ACHN (cell line): ENCODE data around the gene ATAD2B.
"Not testable (repeated sequence)": the region's sequence is repeated elsewhere in the genome, so short reads cannot be mapped to it uniquely, and the experiment has no call there.

Source experiments
- DNase-seq: peaks from one replicate; pipeline ENCODE4 v3.0.0-alpha.2; 2015
- in situ Hi-C: cut with HindIII; loops from 2 replicates; pipeline ENCODE4 v1.10.0; 2017; ENCODE audit warnings: low sequenced_read_pairs, low pct_ligation_motif_present, low pct_unique_long_range_greater_than_20kb

Gene ATAD2B

GRCh38 chr2:23806665-23807249, 120.2 kb downstream of the ATAD2B start:
- no peak for DNase-seq
- in situ Hi-C loops: no loop called here

DNA sequence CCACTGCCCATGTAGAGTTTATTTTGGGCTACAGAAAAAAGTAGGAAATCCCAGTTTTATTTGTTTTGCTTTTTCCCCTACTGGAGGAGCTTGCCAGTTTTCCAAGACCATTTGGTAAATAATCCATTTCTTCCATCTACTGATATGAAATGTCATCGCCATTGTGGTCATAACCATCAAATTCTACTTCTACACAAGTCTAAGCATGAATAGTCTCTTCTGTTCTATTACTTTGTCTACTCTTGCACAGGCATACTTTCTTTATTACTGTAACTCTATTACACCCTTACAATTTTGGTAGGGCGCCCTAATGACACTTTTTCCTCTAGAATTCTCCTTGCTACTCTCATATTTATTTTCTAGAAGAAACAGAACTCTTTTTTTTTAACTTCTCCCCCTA, 120.7 kb downstream of the ATAD2B start:
- in situ Hi-C loops: no loop called here

DNA sequence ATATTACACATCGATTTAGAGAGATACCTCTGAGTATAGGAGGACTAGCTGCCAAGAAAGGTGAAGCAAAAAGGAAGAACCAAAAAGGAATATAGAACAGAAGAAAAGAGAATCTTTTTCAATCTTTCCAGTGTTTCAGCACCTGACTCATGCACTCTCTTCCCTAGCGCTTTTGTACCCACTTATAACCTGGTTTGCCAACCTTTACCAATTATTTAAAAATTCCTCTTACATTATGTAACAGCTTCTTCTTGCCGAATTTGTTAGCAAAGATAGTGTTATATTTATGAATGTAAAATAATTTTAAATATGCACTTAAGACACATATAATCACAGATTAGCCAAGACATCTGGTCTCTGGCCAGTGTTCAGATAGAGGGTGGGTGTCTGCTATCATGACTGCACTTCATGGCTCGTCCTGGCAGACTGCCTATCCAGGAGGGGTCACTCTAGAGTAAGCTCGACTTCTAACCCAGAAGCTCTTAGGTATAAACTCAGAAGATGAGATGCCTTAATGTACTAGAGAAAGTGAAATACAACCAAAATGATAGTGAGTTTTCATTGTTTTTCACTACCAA, 122.9 kb downstream of the ATAD2B start:
- peak; percentile 77 for DNase-seq
- in situ Hi-C loops: no loop called here

More for the DNA sequence above, 120.7 kb downstream of the ATAD2B start:
- DNase-seq: no peak

DNA sequence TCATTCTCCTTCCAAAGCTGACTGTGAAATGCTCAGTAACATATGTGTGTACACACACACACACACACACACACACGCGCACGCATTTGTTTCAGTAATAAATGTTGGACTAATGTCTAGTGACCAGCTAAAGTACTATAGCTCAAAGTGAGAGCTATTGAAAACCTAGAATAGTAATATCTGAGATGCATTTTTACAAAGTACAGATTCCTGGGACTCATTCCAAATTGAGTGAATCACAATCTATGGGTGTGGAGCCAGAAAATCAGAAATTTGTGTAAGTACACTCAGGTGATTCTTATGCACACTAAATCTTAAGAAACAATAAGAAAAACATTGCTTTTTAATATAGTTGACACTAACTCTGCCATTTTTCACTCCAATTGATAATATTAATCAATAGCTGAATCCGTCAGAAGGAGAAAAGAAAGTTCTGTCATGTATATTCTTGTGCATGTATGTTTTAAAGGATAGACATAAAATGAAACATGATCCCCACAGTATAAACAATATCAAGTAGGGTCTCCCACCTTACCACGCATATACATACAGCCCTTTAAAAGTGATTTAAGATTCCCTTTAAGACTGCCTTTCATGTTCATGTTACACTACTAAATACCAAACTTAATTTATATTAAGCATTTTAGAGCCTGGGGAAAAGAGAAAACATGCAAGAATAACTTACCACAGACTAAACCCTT, 123.5 kb downstream of the ATAD2B start:
- DNase-seq: peak; percentile 44
- in situ Hi-C loops: no loop called here

- in situ Hi-C loops: no loop called here
- no peak for DNase-seq
These were observed 125.5 kb downstream of the ATAD2B start for GRCh38 chr2:23801396-23801795.

- no peak for DNase-seq
- in situ Hi-C loops: no loop called here
These were observed 132.7 kb downstream of the ATAD2B start for GRCh38 chr2:23794234-23794633.

DNA sequence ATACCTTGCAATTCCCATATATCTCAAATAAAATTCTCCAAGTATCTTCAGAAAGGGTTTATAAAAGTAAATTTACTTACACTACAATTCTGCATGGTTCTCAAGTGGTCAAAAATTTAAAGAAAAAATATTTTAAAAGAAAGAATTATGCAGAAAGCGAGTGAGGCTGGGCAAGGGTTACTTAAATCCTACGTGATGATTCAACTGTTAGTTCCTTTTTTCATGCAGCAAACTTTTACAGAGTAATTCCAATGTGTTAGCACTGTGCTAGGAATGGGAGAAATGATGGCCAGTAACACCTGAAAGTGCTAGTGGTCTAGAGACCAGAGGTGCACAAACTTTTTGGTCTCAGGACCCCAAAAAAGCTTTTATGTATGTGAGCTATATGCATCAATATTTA, 133.4 kb downstream of the ATAD2B start:
- in situ Hi-C loops: no loop called here
- no peak for DNase-seq

- in situ Hi-C loops: no loop called here
- DNase-seq: peak; percentile 8
These were observed 135.9 kb downstream of the ATAD2B start for GRCh38 chr2:23791030-23791429.

GRCh38 chr2:23789012-23789411, 137.9 kb downstream of the ATAD2B start:
- in situ Hi-C loops: no loop called here
- DNase-seq: no peak

GRCh38 chr2:23788100-23788499, 138.8 kb downstream of the ATAD2B start:
- in situ Hi-C loops: no loop called here
- no peak for DNase-seq

- no peak for DNase-seq
- in situ Hi-C loops: no loop called here
These were observed 142.0 kb downstream of the ATAD2B start for GRCh38 chr2:23784971-23785370.

DNA sequence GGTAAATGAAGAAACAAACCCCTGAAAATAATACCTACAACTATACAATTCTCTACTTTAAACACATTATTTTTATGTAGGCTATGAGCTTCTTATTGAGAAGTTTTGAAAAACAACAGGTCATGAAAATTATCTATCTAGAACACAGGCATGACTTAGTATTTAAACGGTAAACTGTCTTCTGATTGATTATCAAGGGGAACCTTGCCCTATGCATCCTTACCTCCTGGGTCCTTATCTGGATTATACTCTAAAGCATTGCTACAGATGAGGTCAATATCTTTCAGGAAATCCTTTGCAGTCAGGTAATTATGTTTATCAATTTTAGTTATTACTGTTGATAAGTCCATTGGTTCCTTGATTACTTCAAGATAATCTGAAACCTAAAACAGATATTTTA, 144.3 kb downstream of the ATAD2B start:
- no peak for DNase-seq

DNA sequence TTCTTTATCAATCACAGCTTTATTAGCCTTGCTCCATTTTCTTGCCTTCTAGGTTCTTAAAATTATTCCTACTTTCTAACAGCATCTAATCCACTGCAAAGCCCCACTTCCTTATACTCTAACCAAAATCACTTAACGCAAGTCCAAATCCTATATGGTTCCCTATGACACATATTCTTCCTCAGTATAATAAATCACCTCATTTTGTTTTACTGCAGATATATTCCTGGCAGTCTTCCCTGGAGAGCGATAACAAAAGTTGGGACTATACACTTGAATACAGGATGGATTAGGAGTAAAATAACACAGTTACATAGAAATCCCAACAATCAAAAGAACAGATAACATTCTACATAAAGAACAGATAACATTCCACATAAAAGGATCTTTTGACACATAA, 144.8 kb downstream of the ATAD2B start:
- in situ Hi-C loops: no loop called here
- no peak for DNase-seq

More for the DNA sequence above, 144.3 kb downstream of the ATAD2B start:
- in situ Hi-C loops: no loop called here

GRCh38 chr2:23780465-23780864, 146.5 kb downstream of the ATAD2B start:
- in situ Hi-C loops: not testable (repeated sequence)

DNA sequence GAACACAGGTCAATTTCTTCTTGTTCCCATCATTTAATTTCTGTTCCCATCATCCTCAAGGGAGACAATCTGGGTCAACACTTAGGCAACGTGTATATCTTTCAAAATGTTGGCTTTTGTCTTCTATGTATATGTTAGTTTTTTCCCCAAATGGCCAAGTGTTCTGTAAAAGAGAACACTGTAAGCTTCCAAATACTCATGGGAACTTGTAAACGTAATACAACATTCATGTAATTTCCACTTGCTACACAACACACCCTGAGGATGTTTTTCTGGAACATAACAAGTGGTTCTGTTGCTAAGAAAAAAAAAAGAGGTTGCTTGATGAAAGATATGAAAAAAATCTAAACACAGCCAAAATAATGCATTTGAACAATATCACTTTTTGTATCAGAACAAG, 149.1 kb downstream of the ATAD2B start:
- DNase-seq: no peak
- in situ Hi-C loops: no loop called here

More at GRCh38 chr2:23780465-23780864, 146.5 kb downstream of the ATAD2B start:
- DNase-seq: not testable (repeated sequence)

GRCh38 chr2:23776021-23776420, 150.9 kb downstream of the ATAD2B start:
- DNase-seq: no peak
- in situ Hi-C loops: no loop called here

DNA sequence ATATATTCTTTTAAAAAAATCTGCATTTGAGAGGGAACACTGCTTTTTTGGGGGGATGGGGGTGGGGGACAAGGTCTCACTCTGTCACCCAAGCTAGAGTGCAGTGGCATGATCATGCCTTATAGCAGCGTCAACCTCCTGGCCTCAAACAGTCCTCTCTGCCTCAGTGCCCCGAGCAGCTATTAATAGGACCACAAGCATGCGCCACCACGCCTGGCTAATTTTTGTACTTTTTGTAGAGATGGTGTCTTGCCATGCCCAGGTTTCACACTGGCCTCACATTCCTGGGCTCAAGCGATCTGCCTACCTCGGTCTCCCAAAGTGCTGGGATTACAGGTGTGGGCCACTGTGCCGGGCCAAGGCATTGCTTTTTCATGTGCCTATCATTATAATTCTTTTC, 154.2 kb downstream of the ATAD2B start:
- DNase-seq: no peak
- in situ Hi-C loops: no loop called here

- no peak for DNase-seq
- in situ Hi-C loops: no loop called here
These were observed 154.9 kb downstream of the ATAD2B start for GRCh38 chr2:23772056-23772455.

DNA sequence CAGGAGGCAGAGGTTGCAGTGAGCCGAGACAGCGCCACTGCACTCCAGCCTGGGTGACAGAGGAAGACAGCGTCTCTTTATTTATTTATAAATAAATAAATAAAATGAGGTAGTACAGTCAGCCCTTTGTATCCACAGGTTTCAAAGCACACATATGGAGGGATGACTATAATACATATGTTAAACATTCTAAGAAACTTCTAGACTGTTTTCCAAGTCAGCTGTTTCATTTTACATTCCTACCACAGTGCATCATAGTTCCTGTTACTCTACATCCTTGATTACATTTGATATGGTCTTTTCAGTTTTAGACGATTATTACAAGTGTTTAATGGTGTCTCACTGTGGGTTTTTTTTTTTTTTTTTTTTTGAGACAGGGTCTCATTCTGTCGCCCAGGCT, 157.6 kb downstream of the ATAD2B start:
- DNase-seq: no peak
- in situ Hi-C loops: no loop called here
